Measurements from ENCODE around the gene SORCS2.

The SORCS2 gene

GRCh38 chr4:7753931-7754465 lies 561.7 kb downstream of the SORCS2 start:
- no peak overlapping the region for H3K4me3 ChIP-seq (ENCODE audit: low read depth, low read length)

GRCh38 chr4:7754565-7755262 lies 562.4 kb downstream of the SORCS2 start:
- TF ChIP-seq CTCF (IDR thresholded peaks at IDR 0.05; ENCODE audit: low read depth, low read length), result no peak
- H3K4me3 ChIP-seq (ENCODE audit: low read depth, low read length), result no peak overlapping the region

More at GRCh38 chr4:7753931-7754465, 561.7 kb downstream of the SORCS2 start:
- no peak for TF ChIP-seq CTCF (IDR thresholded peaks at IDR 0.05; ENCODE audit: low read depth, low read length)

GRCh38 chr4:7755561-7755960 lies 563.2 kb downstream of the SORCS2 start:
- H3K4me3 ChIP-seq (ENCODE audit: low read depth, low read length), result no peak overlapping the region
- no peak for TF ChIP-seq CTCF (IDR thresholded peaks at IDR 0.05; ENCODE audit: low read depth, low read length)

GRCh38 chr4:7756071-7756470 lies 563.7 kb downstream of the SORCS2 start:
- H3K4me3 ChIP-seq (ENCODE audit: low read depth, low read length), result no peak overlapping the region
- TF ChIP-seq CTCF (IDR thresholded peaks at IDR 0.05; ENCODE audit: low read depth, low read length), result no peak

- H3K4me3 ChIP-seq (ENCODE audit: low read depth, low read length), result no peak overlapping the region
- TF ChIP-seq CTCF (IDR thresholded peaks at IDR 0.05; ENCODE audit: low read depth, low read length), result no peak
Observed at GRCh38 chr4:7756561-7757355, 564.4 kb downstream of the SORCS2 start.

GRCh38 chr4:7757501-7758471 lies 565.4 kb downstream of the SORCS2 start:
- TF ChIP-seq CTCF (IDR thresholded peaks at IDR 0.05; ENCODE audit: low read depth, low read length), result no peak

More at GRCh38 chr4:7757501-7758471, 565.4 kb downstream of the SORCS2 start:
- no peak overlapping the region for H3K4me3 ChIP-seq (ENCODE audit: low read depth, low read length)

Measured in WI38 (cell line).